Left ventricle myocardium inferior (tissue), 1 donor: Measurements from ENCODE around the gene PLCB2. TPM values are rescaled to one million over a fixed set of nuclear protein-coding genes. Genes with fewer than 3 reads are reported as not detected.

Source experiments
- DNase-seq: peaks from one replicate; pipeline ENCODE4 v3.0.0-alpha.2; 2020
- H3K27ac ChIP-seq: fragments of 200-600 bp; replicated peaks from 2 replicates; pipeline ENCODE4 v1.8.0; 2021
- H3K27me3 ChIP-seq: fragments of 200-600 bp; 2 replicates; pipeline ENCODE4 v1.8.0; 2021; ENCODE audit warnings: low read depth
- H3K36me3 ChIP-seq: fragments of 200-600 bp; 2 replicates; pipeline ENCODE4 v1.8.0; 2021
- H3K4me1 ChIP-seq: fragments of 200-600 bp; 2 replicates; pipeline ENCODE4 v1.8.0; 2021
- H3K4me3 ChIP-seq: fragments of 200-600 bp; 2 replicates; pipeline ENCODE4 v1.8.0; 2021; ENCODE audit warnings: mild to moderate bottlenecking, moderate library complexity
- H3K9me3 ChIP-seq: fragments of 200-600 bp; replicated peaks from 2 replicates; pipeline ENCODE4 v1.8.0; 2021
- CTCF ChIP-seq: fragments of 200-600 bp; IDR thresholded peaks from 2 replicates; pipeline ENCODE4 v1.8.0; 2021; ENCODE audit warnings: antibody characterized with exemption, mild to moderate bottlenecking, borderline replicate concordance
- intact Hi-C: fragments of 100-400 bp; cut with micrococcal nuclease; formaldehyde crosslinking; loops from one replicate; pipeline ENCODE4 v1.11.0; 2022
- total RNA-seq: library from RNA; stranded (reverse); fragmentation: NEBNext Ultra II Directional; extraction: Animal tissue kit (Norgen Biotek cat#: 25700); gene quantifications from one replicate; pipeline ENCODE4 v1.2.1, GENCODE V29; 2021
- donor health status: DM: no; HTN: yes; CAD: no; lungs with severe emphysema.

Gene PLCB2
- total RNA-seq, 1 donor from 2014 or later = 8.5 TPM

DNA sequence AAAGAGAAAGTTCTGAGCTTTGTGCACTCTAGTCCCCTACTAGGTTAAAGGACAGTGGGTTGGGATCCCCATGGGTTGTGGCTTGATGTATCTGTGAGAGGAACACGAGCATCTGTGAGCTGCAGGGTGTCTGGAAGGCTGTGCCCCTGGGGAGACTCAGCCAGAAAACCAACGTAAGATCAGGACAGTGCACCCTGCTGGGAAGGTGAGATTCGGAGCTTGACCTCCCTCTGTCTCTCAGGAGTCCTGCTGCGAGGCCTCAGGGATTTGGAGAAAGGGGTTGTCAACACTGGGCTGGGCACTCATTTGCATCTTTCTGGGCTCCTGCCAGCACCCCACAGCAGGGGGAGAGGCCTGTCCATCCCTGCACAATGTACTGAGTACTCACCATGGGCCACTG is 40.1 kb downstream of the PLCB2 start:
- DNase-seq = no peak
- no peak for TF ChIP-seq CTCF
- Histone ChIP-seq H3K4me3 (no peak overlapping the region), H3K9me3 (no peaks in the 10 kb centered on the region), H3K36me3 (no peaks in the 10 kb centered on the region), H3K27ac (no peak overlapping the region), H3K27me3 (no peaks in the 10 kb centered on the region), H3K4me1 (no peaks in the 10 kb centered on the region)
- intact Hi-C loops = no loop called here

DNA sequence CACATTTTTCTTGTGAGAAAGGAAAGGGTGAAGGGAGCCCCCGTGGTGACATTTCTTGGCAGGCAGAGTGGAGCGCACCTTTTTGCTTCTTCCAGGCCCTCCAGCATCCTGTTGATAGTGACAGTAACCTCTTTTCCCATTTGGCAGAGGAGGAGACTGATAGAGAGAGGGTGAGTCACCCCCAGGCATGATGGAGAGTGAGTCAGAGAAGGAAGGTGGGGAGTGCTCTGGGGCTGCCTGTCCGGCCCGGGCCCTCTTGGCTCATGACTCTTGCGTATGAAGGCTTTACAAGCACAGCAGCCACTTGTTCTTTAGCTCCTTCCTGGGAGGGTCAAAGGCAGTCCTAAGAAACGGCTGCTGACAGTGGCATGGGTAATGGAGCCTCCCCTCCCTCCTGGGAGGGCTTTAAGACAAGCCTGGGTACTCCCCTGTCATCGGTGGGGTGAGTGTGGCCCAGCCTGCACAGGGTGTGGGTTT is 40.9 kb downstream of the PLCB2 start:
- Histone ChIP-seq H3K9me3 (no peaks in the 10 kb centered on the region), H3K4me3 (no peak overlapping the region), H3K27ac (no peak overlapping the region), H3K27me3 (no peaks in the 10 kb centered on the region), H3K4me1 (no peaks in the 10 kb centered on the region), H3K36me3 (no peaks in the 10 kb centered on the region)
- intact Hi-C loops = no loop called here
- no peak for TF ChIP-seq CTCF
- no peak for DNase-seq

- H3K4me3 ChIP-seq = no peak overlapping the region
- no peaks in the 10 kb centered on the region for H3K27me3 ChIP-seq
- intact Hi-C loops = no loop called here
- DNase-seq = no peak
- H3K36me3 ChIP-seq = no peaks in the 10 kb centered on the region
- no peak for TF ChIP-seq CTCF
- no peak overlapping the region for H3K27ac ChIP-seq
- H3K4me1 ChIP-seq = no peaks in the 10 kb centered on the region
- no peaks in the 10 kb centered on the region for H3K9me3 ChIP-seq
These were observed 41.9 kb downstream of the PLCB2 start for GRCh38 chr15:40265875-40266274.

- intact Hi-C loops = no loop called here
These were observed 42.4 kb downstream of the PLCB2 start for GRCh38 chr15:40265355-40265754.

GRCh38 chr15:40264321-40265153 is 43.2 kb downstream of the PLCB2 start:
- Histone ChIP-seq H3K36me3 (no peaks in the 10 kb centered on the region), H3K4me1 (no peaks in the 10 kb centered on the region), H3K27ac (no peak overlapping the region), H3K4me3 (no peak overlapping the region), H3K27me3 (no peaks in the 10 kb centered on the region), H3K9me3 (no peaks in the 10 kb centered on the region)
- intact Hi-C loops = no loop called here
- TF ChIP-seq CTCF = no peak
- no peak for DNase-seq

More at GRCh38 chr15:40265355-40265754, 42.4 kb downstream of the PLCB2 start:
- no peaks in the 10 kb centered on the region for H3K27me3 ChIP-seq
- H3K4me1 ChIP-seq = no peaks in the 10 kb centered on the region
- no peak overlapping the region for H3K4me3 ChIP-seq
- no peak overlapping the region for H3K27ac ChIP-seq
- H3K36me3 ChIP-seq = no peaks in the 10 kb centered on the region
- no peak for TF ChIP-seq CTCF
- H3K9me3 ChIP-seq = no peaks in the 10 kb centered on the region
- DNase-seq = no peak
